Stimulated activated CD8-positive, alpha-beta memory T cell treated with anti-CD3 and anti-CD28 coated beads, Interleukin-2, amount 100 ng/mL, for 1 hour (primary cell): ENCODE results near the gene XRCC6.
"Not testable (repeated sequence)": the region's sequence is repeated elsewhere in the genome, so short reads cannot be mapped to it uniquely, and the experiment has no call there.

Experiments
- DNase-seq, 2 donors: peaks; one replicate each; pipeline ENCODE4 v3.0.0-alpha.2; 2020; ENCODE audit warnings: low read depth in 2 of 2

Gene XRCC6

GRCh38 chr22:41598891-41599635 is 22.0 kb upstream of the XRCC6 start:
- DNase-seq, result no peak

GRCh38 chr22:41600976-41601375 is 20.1 kb upstream of the XRCC6 start:
- DNase-seq, result no peak

DNA sequence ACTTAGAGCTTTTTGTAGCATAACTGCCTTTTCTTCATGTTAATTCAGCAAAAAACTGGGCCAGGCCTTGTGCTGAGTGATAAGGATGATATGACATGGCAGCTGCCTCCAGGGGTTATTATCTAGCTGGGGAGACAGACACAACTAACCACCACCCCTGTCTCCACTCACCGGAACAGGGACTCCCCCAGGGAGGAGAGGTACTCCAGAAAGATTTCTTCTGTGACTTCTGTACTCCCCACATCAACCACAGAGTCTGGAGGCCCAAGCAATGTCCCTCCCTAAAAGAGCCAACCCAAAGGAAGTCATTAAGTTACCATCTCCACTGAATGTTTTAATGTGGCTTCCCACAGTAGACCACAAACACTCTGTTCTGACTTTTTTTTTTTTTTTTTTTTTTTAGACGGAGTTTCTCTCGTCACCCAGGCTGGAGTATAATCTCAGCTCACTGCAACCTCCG is 17.2 kb upstream of the XRCC6 start:
- peak in 1 of 2 donors; percentile 18 for DNase-seq

DNA sequence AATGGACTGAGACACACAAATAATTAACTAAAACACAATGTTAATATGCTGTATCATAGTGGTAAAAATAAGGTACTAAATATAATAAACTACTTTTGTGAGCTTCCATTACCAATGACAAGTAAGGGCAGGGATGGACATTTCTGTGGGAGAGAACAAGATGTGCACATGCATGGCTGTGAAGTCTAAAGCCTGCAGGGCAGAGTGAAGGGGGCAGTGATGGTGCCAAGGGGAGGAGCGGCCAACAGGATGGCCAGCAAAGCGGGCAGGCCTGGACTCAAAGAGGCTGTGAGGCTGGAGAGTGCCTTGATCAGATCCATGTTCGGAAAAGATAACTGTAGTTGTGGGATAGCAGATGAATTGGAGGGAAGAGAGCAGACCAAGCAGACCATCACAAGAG is 12.7 kb upstream of the XRCC6 start:
- no peak for DNase-seq

DNA sequence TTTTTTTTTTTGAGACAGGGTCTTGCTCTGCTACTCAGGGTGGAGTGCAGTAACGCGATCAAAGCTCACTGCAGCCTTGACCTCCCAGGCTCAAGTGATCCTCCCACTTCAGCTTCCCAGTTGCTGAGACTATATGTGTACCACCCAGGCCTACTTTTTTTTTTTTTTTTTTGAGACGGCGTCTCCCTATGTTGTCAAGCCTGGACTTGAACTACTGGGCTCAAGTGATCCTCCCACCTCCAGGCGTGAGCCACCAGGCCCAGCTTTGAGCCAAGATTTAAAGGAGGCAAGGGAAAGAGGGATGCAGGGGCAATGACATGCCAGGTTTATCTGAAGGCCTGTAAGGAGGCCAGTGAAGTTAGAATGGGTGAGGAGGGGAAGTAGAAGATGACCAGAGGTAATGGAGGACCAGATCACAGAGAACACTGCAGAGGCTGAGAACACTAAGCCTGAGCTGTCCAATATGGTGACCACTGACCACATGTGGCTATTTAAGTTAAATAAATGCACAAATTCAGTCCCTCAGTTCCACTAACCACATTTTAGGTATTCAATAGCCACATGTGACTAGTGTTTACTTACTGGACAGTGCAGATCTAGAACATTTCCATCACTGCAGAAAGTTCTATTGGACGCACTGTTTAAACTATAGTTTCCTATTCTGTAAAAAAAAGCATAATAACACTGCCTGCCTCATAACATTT is 8.3 kb upstream of the XRCC6 start:
- no peak for DNase-seq

GRCh38 chr22:41613456-41613855 is 7.6 kb upstream of the XRCC6 start:
- DNase-seq, result no peak

- no peak for DNase-seq
Observed at GRCh38 chr22:41619979-41620588, 1.0 kb upstream of the XRCC6 start.

- no peak for DNase-seq
Observed at GRCh38 chr22:41620589-41621098, 451 bp upstream of the XRCC6 start, which contains the start of gene DESI1. Gene DESI1, minus strand, starts transcription at chr22:41621043. Its CDS starts 204 bp downstream, at chr22:41620839.

DNA sequence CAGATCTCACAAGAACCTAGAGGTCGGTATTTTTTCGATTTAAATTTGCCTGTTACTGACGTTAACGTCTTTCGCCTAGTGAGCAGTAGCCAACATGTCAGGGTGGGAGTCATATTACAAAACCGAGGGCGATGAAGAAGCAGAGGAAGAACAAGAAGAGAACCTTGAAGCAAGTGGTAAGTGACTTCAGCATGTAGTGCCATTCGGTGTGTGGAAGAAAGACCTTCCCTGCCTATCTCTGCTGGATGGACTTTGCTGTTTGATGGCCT is 750 bp downstream of the XRCC6 start:
- no peak for DNase-seq

GRCh38 chr22:41625577-41625976 is 4.5 kb downstream of the XRCC6 start:
- DNase-seq, result no peak

- not testable (repeated sequence) for DNase-seq
Observed at GRCh38 chr22:41631115-41631514, 10.0 kb downstream of the XRCC6 start.

GRCh38 chr22:41631615-41632014 is 10.5 kb downstream of the XRCC6 start:
- not testable (repeated sequence) for DNase-seq

DNA sequence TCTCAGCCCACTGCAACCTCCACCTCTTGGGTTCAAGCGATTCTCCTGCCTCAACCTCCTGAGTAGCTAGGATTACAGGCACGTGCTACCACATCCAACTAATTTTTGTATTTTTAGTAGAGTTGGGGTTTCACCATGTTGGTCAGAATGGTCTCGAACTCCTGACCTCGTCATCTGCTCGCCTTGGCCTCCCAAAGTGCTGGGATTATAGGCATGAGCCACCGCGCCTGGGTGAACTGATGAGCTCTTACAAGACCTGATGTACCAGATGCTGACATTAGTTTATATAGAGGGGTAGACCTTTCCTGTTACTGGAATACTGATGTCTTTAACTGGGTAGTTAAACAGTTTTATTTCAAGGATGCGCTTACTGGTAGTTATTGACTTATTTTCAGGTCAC is 13.5 kb downstream of the XRCC6 start:
- not testable (repeated sequence) for DNase-seq

- DNase-seq, result no peak
Observed at GRCh38 chr22:41636467-41636866, 15.4 kb downstream of the XRCC6 start.

DNA sequence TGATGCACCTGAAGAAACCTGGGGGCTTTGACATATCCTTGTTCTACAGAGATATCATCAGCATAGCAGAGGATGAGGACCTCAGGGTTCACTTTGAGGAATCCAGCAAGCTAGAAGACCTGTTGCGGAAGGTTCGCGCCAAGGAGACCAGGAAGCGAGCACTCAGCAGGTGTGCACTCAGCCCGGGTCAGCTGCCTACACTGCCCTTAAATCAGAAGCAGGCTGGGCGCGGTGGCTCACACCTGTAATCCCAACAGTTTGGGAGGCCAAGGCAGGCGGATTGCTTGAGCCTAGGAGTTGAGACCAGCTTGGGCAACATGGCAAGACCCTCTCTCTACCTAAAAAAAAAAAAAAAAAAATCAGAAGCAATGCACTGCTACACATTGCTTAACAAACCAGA is 16.5 kb downstream of the XRCC6 start:
- not testable (repeated sequence) for DNase-seq

GRCh38 chr22:41638124-41638523 is 17.0 kb downstream of the XRCC6 start:
- DNase-seq, result no peak

- DNase-seq, result no peak
Observed at GRCh38 chr22:41638748-41639147, 17.7 kb downstream of the XRCC6 start.

GRCh38 chr22:41641854-41642253 is 20.8 kb downstream of the XRCC6 start:
- DNase-seq, result no peak

GRCh38 chr22:41642331-41643110 is 21.4 kb downstream of the XRCC6 start:
- DNase-seq, result no peak

DNA sequence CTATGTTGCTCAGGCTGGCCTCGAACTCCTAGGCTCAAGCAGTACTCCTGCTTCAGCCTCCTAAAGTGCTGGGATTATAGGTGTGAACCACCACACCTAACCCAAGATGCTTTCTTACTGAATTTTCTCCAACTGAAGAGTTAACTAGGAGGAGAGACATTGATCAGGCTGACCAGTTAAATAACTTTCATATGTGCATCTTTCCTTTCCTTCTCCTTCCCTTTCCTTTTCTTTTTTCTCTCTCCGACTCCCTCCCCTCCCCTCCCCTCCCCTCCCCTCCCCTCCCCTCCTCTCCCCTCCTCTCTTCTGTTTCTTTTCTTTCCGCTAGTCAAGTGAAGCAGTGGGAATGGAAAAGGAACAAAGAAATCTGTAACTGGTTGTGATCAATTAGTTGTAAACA is 26.7 kb downstream of the XRCC6 start:
- DNase-seq, result no peak

GRCh38 chr22:41648432-41648831 is 27.3 kb downstream of the XRCC6 start:
- DNase-seq, result no peak

DNA sequence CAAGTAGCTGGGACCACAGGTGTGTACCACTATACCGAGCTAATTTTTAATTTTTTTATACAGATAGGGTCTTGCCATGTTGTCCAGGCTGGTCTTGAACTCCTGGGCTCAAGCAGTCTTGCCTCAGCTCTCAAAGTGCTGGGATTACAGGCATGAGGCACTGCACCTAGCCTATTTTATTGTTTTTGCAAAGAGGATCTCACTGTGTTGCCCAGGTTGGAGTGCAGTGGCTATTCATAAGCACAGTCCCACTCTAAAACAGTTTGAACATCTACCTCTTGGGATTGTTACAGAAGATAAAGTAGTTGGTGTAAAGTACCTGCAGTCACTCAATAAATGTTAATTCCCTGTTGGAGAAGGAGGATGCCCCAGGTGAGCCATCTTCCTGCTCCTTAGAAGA is 29.1 kb downstream of the XRCC6 start:
- DNase-seq, result no peak
